ENCODE data around the gene ARAP2. TPM values are rescaled to one million over a fixed set of nuclear protein-coding genes. Genes with fewer than 3 reads are reported as not detected.

Gene ARAP2
- total RNA-seq, 1 donor from 2014 or later = 57.2 TPM

DNA sequence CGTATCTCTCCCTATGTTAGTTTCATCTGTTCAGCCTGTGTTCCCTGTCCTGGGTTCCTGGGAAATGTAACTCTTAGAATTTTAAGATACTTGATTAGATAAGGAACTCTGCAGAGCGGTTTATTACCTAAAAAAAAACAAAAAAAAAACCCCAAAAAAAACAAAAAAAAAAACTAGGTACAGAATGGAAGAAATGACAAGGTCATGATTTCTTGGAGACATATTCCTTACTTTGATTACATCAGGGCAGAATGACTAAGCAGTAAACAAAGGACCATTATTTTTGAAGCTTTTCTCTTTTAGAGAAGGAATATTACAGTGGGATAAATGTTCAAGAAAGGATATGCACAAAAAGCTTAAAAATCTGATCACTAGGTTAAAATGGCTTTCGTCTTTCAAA is 171.8 kb downstream of the ARAP2 start:
- TF ChIP-seq, protein P1, sequence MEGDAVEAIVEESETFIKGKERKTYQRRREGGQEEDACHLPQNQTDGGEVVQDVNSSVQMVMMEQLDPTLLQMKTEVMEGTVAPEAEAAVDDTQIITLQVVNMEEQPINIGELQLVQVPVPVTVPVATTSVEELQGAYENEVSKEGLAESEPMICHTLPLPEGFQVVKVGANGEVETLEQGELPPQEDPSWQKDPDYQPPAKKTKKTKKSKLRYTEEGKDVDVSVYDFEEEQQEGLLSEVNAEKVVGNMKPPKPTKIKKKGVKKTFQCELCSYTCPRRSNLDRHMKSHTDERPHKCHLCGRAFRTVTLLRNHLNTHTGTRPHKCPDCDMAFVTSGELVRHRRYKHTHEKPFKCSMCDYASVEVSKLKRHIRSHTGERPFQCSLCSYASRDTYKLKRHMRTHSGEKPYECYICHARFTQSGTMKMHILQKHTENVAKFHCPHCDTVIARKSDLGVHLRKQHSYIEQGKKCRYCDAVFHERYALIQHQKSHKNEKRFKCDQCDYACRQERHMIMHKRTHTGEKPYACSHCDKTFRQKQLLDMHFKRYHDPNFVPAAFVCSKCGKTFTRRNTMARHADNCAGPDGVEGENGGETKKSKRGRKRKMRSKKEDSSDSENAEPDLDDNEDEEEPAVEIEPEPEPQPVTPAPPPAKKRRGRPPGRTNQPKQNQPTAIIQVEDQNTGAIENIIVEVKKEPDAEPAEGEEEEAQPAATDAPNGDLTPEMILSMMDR (IDR thresholded peaks at IDR 0.05) = no peak
- no peak for ATAC-seq
- H3K36me3 ChIP-seq = no peaks in the 10 kb centered on the region
- intact Hi-C loops (cut with DNase I) = no loop called here
- no peak overlapping the region for H3K27ac ChIP-seq
- DNase-seq = no peak
- no peaks in the 10 kb centered on the region for H3K27me3 ChIP-seq
- no peaks in the 10 kb centered on the region for H3K9me3 ChIP-seq
- no peaks in the 10 kb centered on the region for H3K4me1 ChIP-seq
- no peak overlapping the region for H3K4me3 ChIP-seq

DNA sequence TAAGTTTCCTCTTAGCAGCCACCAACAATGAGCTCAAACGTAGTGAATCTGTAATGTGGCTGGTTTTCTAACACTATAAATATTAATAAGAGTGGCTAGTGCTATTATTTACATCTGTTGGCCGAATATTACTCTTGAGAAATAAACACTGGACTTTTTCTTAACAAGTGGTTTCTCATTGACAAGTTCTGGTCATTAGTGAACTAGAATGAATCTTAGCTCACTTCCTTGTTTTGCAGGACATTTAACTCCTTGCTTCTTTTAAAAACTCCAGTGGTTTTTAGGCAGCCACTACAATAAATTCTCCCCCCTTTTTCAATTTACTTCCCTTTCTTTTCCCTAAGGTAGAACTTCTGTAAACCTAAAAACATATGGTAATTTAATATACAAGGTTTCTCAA is 177.2 kb downstream of the ARAP2 start:
- no peaks in the 10 kb centered on the region for H3K36me3 ChIP-seq
- no peak overlapping the region for H3K27ac ChIP-seq
- DNase-seq = no peak
- TF ChIP-seq, protein P1 (IDR thresholded peaks at IDR 0.05) = no peak
- no peak overlapping the region for H3K4me3 ChIP-seq
- no peaks in the 10 kb centered on the region for H3K9me3 ChIP-seq
- ATAC-seq = no peak
- intact Hi-C loops (cut with DNase I) = no loop called here
- H3K27me3 ChIP-seq = no peaks in the 10 kb centered on the region
- H3K4me1 ChIP-seq = no peaks in the 10 kb centered on the region

DNA sequence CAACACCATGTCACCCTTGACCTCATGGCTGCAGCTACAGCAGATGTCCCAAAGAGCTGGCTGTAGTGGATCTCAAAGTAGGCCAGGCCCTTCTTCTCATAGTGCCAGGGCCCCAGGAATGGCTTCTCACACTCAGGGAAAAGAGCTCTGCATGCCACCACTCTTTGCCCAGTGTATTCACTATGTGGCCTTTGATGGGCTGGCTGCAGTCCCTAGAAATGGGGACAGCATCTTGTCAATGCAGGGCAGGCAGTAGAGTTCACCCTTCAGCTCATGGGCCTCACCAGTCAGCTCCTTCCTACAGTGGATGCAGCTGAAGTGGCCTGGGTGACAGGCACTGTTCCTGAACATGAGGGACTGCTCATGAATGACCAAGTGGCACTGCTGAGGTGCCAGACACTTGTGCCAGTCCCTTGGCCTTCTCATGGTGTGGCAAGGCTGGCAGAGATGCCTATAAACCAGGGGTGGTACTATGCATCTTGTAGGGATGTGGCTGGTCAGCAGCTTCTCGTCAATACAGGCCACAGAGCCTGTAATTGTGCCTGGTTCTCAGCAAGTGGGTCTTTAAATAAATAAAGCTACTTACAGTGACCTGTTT is 178.9 kb downstream of the ARAP2 start:
- H3K4me3 ChIP-seq = no peak overlapping the region
- no peaks in the 10 kb centered on the region for H3K27me3 ChIP-seq
- intact Hi-C loops (cut with DNase I) = no loop called here
- H3K36me3 ChIP-seq = no peaks in the 10 kb centered on the region
- H3K4me1 ChIP-seq = no peaks in the 10 kb centered on the region
- DNase-seq (no peak), ATAC-seq (peak; percentile 26)
- no peak overlapping the region for H3K27ac ChIP-seq
- TF ChIP-seq, protein P1 (IDR thresholded peaks at IDR 0.05) = no peak
- no peaks in the 10 kb centered on the region for H3K9me3 ChIP-seq

DNA sequence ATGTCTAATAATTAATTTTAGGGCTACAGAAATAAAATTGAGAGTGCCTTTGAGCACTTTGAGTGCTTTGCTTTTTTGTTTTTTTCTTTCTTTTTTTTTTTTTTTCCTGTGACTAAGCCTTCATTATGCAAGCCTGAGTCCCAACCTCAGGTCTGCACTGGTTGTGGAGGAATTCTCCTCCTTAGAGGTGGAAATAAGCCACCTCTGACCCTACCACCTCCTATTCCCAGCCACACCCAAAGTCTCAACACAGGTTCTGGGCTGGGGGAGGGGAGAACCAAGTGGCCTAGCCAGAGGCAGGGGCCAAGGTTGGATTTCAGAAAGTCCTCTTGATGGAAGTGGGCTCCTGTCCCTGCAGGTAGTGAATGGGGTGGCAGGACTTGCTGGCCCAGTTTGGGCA is 180.2 kb downstream of the ARAP2 start:
- DNase-seq (no peak), ATAC-seq (peak; percentile 15)
- Histone ChIP-seq H3K4me1 (no peaks in the 10 kb centered on the region), H3K4me3 (no peak overlapping the region), H3K36me3 (no peaks in the 10 kb centered on the region), H3K27ac (no peak overlapping the region), H3K9me3 (no peaks in the 10 kb centered on the region), H3K27me3 (no peaks in the 10 kb centered on the region)
- TF ChIP-seq, protein P1 (IDR thresholded peaks at IDR 0.05) = no peak
- intact Hi-C loops (cut with DNase I) = no loop called here

DNA sequence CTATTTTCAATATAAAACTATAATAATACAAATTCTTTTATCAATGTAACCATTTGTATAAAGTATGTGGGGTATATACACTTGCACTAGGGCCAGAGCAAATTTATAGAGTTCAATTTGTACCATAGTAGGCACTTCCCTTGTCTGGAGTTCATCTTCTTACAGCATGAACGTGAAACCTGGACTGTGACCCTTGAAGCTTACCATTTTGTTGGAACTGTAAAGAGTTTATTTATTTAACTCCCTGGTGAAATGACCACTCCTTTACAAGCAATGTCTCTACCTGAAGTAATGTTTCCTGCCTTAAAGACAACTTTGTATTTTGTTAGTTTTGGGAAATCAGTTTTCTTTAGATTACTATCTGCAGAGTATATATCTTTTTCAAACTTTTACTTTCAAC is 188.2 kb downstream of the ARAP2 start:
- Histone ChIP-seq H3K9me3 (no peaks in the 10 kb centered on the region), H3K4me1 (no peaks in the 10 kb centered on the region), H3K27me3 (no peaks in the 10 kb centered on the region), H3K27ac (no peak overlapping the region), H3K36me3 (no peaks in the 10 kb centered on the region), H3K4me3 (no peak overlapping the region)
- DNase-seq = no peak
- no peak for ATAC-seq
- TF ChIP-seq, protein P1 (IDR thresholded peaks at IDR 0.05) = no peak
- intact Hi-C loops (cut with DNase I) = no loop called here
